ENCODE results near the gene ARL4A.
"Not testable (repeated sequence)": the region's sequence is repeated elsewhere in the genome, so short reads cannot be mapped to it uniquely, and the experiment has no call there.

Gene ARL4A, protein sequence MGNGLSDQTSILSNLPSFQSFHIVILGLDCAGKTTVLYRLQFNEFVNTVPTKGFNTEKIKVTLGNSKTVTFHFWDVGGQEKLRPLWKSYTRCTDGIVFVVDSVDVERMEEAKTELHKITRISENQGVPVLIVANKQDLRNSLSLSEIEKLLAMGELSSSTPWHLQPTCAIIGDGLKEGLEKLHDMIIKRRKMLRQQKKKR

DNA sequence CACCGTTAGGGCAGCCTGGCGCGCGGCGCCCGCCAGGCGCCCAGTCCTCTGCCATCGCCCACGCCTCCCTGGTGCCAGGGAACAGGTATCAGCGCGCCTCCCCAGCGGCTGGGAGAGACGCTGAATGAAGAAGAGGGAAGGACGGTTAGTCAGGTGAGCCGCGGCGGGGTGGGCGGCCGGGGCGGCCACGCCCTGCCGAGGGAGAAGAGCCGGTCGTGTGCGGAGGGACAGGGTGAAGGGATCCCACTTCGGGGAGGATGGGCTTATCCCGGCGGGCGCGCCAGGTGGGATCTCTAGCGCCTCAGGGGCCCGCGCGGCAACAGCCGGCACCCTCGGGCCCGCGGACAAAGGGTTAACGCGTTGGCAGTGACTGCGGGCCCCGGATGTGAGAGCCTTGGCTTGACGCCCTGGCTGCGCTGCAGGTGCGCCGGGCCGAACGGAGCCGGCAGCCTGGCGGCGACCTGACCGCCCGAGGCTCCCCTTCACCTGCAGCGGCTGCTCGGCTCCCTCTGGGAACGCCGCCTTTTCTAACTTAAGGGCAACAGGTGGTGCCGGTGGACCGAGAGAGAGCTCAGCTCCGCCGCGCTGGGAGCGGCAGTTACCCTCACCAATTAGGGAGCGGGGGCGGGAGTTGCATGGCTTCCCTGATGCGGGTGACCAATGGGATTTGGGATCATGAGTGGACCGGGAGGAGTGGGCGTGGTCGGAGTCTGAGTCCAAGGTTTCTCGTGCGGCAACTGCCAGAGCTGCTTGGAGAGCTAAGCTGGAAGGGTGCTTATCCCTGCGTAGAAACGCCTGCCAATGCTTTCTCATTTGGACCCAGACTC, at the start of gene ARL4A:
TSS of gene ARL4A (plus strand) at position 743 of the 827 bp plus-strand sequence. CDS start 622 bp downstream, outside the sequence.
- DNase-seq (ENCODE audit: low read depth), result peak; percentile 95

DNA sequence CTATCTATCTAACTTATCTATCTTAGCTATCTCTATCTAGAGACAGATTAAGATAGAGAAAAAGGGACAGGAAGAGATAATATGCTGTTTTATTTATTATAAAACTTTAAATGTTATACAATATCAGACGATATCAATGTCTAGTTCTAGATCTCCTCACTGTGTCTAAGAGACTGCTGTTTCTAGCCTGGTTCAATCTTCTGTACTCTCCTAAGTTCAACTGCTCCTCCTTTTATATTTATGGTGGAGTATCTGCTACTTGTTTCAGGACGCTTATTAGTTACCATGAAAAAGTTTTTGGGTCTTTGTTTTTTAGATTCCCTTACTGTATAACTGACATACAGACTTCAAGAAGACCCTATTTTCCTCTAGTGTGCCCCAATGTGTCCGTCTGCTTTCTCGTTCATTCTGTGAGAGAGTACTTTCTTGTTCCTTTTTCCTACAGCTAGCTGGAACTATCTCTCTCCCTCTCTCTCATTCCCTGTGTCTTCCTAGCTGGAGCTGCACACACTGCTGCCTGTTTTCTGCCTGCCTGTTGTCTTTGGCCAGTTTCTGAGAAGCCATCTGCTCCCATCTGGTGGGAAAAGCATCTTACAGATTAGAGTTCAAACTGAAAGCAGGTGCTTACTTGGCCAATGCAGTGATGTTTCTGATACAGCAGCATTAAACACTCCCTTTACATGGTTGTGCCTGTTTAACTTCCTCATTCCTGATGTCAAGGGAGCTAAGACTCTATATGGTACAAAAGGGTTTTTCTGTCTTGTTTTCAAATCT, 49.4 kb upstream of the ARL4A start:
- no peak for DNase-seq (ENCODE audit: low read depth)

DNA sequence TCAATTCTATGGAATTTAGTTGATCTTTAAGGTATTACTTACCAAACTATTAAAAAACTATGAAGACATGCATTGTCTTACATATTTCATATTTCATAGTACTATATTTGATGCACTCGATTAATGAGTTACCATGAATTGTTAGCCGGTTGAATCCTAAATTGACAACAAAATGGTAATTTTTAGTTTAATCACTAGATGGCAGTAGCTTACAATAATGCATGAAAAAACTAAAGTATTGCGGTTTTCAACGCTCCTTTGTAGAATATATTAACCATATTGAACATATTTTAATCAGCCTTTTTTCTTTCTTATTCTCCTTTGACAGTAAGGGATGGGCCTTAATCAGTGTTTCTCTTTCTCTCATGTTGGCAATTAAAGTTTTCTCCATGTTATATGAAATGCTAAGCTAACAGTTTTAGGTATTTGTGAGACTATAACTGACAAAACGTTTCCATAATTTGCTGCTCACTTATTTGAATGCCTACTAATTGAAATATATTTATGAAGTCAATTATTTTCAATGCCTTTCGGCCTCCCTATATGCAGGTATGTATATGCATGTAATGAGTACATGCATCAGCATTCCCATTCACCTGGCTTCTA, 48.5 kb upstream of the ARL4A start:
- peak; percentile 15 for DNase-seq (ENCODE audit: low read depth)

DNA sequence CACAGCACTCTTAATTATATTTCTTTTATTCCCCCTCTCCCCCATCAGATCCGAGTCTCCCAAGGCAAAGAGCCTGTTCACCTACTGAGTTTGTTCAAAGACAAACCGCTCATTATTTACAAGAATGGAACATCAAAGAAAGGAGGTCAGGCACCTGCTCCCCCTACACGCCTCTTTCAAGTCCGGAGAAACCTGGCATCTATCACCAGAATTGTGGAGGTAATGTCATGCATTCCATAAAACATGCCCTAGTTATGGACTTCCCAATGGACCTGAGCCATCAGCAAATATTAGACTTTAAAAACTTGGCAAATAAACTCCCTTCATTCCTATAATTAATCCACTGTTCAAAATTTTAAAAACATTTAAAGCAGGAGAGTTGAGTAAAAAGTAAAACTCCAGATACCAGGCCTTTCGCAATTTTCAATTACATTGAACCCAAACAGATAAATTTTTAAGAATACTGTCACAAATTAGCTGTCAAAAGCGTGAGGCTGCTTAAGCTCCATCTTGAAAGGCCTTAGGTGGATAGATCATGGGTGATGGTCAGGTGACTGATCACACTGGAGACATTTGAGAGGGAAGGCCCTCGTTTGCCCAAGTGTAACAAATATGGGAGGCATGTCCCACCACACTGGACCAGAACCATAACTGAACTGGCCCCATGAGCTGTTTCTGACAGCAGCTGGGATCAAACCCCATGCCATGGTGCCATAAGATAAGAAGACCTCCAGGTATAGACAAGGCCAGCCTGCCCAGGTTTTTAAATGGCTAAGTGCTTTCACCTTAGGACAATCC, 46.9 kb upstream of the ARL4A start:
- no peak for DNase-seq (ENCODE audit: low read depth)

DNA sequence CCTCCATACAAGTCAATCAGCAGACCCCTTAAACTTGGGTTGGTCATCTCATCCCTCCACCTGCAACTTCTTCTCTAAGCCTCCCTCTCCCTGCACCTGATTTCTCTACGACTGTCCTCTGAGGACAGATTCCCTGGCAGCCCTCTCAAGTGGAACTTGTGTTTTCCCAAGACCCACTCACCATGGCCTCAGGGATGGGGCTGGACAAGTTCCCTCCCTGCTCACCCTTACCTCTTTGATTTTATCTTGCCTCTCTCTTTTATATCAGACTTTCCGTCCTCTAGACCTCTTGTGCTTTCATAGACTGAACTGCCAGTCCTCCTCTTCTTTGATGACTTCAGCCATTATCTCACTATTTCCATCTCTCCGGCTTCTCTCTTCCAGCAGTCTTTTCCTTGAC, 46.2 kb upstream of the ARL4A start:
- DNase-seq (ENCODE audit: low read depth), result no peak

DNA sequence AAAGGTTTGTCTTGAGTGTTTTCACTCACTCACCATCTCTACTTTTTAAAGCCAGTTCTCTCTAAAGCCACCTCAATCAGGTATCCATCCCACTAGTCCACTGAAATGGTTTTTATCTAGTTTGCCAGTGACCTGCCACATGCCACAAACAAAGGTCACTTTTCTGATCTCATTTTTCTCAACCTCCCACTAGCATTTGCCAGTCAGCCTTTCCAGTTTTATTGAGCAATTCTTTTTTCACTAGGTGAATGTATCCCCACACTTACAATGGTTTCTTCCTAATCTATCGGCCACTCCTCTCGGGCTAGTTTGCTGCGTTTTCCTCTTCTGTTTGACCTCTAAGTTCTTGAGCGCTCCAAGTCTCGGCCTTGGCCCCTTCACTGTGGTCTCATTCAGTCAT, 44.9 kb upstream of the ARL4A start:
- DNase-seq (ENCODE audit: low read depth), result no peak

DNA sequence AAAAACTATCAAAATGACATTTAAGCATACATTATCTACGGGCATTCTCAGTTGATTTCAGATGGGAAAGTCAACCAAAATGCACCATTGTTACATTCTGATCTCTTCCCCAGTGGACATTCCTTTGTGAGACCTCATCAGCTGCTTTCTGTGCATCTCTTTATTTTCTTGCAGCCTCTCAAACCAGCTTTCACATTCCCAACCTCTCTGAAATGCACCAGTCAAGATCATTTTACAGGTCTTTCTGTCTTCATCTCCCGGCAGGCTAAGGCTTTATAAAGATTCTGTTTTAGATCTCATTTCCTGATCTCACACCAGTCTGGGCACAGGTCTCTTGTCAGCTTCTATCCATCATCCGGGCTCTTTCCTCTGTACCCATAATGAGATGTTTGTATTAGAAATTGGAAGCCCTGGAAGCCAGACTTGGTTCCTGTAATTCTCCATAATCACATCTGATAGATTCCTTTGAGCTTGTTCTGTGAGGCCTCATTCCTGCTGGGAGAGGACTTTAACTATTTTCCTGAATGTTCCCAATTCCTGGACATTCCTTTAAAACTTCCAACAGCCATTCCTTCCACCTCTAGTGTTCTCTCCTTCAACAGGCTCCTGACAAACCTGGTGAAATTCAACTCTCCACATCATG, 44.3 kb upstream of the ARL4A start:
- no peak for DNase-seq (ENCODE audit: low read depth)

DNA sequence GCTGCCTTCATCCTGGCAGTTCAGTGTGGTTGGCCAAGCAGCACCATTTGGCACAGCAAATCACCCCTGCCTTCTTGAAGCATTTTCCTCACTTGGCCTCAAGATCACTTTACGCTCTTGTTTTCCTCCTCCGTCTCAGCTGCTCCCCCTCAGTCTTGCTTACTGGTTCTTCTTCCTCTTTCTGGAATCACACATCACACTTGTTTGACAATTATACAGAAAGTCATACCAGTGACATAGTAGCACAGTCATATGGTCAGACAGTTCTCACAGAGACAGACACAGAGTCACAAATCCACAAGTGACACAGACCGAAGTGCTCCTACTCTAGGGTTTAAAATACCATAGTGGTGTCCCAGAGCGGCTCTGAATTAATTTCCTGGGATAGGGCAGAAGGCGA, 43.8 kb upstream of the ARL4A start:
- DNase-seq (ENCODE audit: low read depth), result no peak

DNA sequence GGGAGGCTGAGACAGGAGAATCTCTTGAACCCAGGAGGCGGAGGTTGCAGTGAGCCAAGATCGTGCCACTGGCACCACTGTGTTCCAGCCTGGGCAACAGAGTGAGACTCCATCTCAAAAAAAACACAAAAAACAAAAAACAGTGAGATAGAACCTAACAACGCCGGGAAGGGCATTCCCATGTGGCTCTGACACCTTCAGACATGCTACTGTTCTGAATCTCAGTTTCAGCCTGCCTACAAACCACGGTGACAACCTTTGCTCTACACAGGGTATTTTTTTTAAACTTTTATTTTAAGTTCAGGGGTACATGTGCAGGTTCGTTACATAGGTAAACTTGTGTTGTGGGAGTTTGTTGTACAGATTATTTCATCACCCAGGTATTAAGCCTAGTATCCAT, 42.2 kb upstream of the ARL4A start:
- not testable (repeated sequence) for DNase-seq (ENCODE audit: low read depth)

DNA sequence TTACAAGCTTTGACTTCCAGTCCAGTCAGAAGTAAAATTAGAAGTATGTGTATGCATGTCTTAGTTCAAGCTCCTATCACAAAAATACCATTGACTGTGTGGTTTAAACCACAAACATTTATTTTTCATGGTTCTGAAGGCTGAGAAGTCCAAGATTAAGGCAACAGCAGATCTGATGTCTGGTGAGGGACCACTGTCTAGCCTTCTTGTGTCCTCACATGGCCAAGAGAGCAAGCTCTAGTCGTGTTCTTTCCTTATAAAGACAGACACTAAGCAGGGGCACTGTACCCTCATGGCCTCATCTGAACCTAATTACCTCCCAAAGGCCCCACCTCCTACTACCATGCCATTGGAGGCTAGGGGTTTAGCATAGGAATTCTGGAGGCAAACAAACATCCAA, 41.3 kb upstream of the ARL4A start:
- no peak for DNase-seq (ENCODE audit: low read depth)

DNA sequence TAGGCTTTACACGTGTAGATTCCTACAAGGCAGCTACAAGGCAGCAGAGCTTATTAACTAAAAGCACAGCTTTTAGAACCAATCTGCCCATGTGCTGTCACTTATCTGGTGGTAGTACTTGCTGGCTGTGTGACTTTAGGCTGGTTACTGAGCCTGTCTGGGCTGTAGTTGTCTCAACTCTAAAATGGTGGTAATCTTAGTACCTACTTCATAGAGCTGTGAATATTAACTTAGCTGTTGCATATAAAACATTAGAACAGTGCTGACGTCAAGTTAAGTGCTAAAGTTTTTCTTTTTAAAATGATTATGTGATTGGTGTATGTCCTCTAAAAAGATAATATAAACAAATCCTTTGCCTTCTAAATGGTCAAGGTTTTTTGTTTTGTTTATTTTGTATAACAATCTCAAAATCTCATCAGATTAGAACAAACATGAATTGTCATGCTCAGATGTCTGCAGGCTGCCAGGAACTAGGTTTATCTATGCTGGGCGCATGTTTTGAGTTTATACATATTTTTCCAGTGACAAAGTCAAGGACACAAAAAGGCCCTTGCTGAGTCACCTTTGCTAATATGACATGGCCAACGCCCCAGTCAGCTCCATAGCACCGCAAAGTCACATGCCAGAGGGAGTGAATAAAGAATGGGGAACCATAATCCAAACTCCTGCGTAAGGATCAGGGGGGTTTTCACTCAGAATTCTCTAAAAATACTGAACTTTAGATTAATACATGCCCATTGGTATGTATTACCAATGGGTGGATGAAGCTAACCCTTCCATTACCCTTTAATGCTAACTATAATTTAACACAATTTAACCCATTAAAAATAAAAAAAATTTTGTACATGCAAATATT, 39.8 kb upstream of the ARL4A start:
- no peak for DNase-seq (ENCODE audit: low read depth)

DNA sequence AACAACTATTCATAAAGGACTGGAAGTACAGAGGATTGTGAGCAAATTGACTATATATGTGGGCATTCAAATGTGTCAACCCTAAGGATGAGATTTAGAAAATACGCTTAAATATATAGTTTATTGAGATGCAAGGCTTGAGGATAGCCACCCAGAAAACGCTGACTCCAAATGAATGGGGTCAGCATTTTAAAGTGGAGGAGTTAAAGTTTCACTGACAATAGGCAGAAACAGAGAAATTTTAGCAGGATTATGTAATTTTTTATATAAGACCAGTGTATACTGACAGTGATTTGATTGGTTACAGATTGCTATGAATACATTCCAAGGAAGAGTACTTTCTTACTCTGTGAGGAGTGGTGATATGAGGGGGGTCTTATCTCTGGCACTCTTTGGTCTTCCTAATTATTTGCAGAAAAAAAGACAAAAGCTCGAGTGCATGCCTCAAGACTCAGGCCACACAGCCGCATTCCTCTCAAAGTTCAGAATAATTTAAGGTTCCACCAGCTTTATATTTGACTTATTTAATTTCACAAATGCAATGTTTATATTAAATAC, 38.6 kb upstream of the ARL4A start:
- DNase-seq (ENCODE audit: low read depth), result no peak

DNA sequence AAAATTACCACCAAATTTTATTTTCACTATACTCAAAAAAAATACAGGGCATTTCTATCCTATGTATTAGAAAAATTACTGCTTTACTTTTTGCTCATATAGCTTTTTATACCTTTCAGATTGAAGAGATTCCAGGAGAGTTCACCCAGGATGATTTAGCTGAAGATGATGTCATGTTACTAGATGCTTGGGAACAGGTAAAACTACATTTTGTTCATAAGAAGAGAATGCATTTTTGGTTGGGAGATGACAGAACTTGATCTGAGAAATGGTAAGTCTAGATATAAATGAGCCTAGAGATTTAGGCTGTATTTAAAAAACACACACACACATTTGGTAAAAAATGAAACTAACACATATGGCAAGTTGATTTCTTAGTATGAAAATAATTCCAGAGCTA, 38.1 kb upstream of the ARL4A start:
- no peak for DNase-seq (ENCODE audit: low read depth)

DNA sequence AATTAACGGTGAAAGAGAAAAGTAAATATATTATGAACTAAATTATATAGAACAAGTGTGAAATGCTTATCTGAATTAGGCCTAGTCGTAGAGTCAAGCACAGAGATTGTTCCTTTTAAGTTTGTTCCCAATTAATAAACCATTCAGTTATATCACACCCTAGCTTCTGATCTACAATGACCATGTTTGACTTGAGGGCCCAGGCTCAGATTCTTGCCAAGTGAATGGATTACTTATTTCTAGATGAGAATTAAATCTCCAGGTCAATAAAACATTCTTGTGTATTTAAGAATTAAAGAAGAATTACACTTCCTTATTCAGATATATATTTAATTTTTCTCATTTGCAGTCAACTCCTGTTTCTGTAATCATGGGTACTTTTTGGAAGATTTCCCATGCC, 37.4 kb upstream of the ARL4A start:
- DNase-seq (ENCODE audit: low read depth), result no peak

DNA sequence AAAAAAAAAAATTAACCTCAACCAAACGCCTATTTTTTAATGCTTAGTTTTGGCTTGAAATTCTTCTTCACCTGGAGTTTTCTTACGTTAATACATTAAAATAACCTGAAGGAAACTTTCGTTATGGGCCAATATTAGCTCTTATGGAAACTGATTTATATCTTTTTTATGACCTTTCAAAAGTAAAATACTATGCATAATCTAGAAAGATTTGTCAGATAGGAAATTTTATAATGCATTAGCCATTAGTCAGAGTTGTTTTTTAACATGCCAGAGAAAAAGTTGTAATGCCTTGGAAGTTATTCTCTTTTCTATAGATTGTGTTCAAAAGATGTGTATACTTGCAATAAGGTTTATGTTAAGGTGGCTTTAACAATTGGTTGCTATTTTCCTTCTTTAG, 34.3 kb upstream of the ARL4A start:
- DNase-seq (ENCODE audit: low read depth), result no peak

DNA sequence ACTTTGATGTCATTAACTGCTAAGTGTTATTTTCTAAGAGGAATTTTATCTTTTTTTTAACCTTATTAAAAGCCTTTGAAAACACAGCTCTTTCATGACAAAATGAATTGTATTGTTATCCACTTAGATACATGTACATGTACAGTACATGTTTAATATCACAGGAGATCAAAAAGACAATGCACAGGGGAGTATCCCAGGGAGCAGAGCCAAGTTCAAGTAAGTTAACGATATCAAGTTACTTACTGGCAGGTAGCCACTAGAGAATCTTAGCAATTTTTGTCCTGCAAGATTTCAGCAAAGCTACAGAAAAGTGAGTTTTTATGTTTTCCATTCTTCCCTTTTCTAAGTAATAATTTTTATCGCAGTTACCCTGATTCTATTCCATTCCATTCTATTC, 33.9 kb upstream of the ARL4A start:
- no peak for DNase-seq (ENCODE audit: low read depth)

DNA sequence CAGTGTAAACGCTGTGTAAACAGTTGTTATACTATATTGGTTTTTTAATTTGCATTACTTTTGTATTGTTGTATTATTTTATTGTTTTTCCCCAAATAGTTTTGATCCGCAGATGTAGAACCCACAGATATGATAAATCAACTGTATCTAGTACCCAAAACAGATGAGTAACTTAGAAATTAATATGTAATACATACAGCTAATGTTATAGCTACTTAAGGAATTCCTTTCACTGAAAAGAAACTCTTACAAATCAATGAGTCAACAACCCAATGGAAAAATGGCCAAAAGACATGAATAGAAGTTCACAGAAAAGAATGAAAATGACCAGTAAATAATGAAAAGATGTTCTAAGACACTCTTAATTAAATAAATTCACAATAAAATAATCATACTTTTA, 32.3 kb upstream of the ARL4A start:
- DNase-seq (ENCODE audit: low read depth), result no peak

DNA sequence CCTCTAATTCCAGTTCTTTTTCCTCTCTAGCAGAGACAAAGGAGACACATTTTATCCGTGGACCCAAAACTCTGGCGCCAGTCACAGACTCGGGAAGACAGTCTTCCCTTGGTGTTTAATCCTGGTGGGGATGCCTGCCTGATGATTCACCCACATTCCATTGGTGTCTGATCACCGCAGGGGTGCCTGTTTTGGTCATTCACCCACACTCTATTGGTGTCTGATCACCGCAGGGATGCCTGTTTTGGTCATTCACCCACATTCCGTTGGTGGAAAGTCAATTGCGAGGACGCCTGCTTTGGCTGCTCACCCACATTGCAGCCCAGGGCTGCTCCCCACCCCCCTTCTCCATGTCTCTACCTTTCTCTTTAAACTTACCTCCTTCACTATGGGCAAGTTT, 27.0 kb upstream of the ARL4A start:
- DNase-seq (ENCODE audit: low read depth), result peak; percentile 40

DNA sequence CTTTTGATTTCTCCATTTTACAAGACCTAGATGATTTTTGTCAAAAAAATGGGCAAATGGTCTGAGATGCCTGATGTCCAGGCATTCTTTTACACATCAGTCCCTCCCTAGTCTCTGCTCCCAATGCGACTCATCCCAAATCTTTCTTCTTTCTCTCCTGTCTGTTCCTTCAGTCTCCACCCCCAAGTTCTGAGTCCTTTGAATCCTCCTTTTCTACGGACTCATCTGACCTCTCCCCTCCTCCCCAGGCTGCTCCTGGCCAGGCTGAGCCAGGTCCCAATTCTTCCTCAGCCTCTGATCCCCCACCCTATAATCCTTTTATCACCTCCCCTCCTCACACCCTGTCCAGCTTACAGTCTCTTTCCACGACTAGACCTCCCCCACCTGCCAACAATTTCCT, 26.4 kb upstream of the ARL4A start:
- DNase-seq (ENCODE audit: low read depth), result not testable (repeated sequence)

DNA sequence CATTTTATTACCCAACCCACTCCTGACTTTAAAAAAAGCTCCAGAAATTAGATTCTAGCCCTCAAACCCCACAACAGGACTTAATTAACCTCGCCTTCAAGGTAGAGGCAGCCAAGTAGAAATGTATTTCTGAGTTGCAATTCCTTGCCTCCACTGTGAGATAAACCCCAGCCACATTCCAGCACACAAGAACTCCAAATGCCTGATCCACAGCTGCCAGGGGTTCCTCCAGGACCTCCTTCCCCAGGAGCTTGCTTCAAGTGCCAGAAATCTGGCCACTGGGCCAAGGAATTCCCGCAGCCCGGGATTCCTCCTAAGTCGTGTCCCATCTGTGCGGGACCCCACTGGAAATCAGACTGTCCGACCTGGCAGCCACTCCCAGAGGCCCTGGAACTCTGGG, 25.9 kb upstream of the ARL4A start:
- no peak for DNase-seq (ENCODE audit: low read depth)
